OCI-LY3 (cell line): ENCODE measurements around the gene AGAP1.

ENCODE experiments used
- H2AFZ ChIP-seq: fragments of 200-600, 300-600 bp; shearing (Covaris generic); 2 replicates; pipeline ENCODE4 v1.6.0; 2014; ENCODE audit warnings: antibody characterized with exemption, low read depth, low read length
- H3K27ac ChIP-seq: fragments of 200-600, 300-600 bp; sonication (generic); 2 replicates; pipeline ENCODE4 v1.5.1; 2014; ENCODE audit warnings: mild to moderate bottlenecking, low read length, moderate library complexity, mixed read lengths
- H3K27me3 ChIP-seq: fragments of 200-600, 300-600 bp; sonication (generic); 2 replicates; pipeline ENCODE4 v1.6.1; 2014; ENCODE audit warnings: low read depth, low read length, mixed read lengths
- H3K36me3 ChIP-seq: fragments of 200-600, 300-600 bp; sonication (generic); replicated peaks from 2 replicates; pipeline ENCODE3; 2014; ENCODE audit warnings: low read depth, low read length, mixed read lengths
- H3K4me1 ChIP-seq: fragments of 300-600, 200-600 bp; sonication (generic); 2 replicates; pipeline ENCODE4 v1.6.1; 2014; ENCODE audit warnings: low read length, mixed read lengths
- H3K4me2 ChIP-seq: fragments of 200-600, 300-600 bp; sonication (generic); 2 replicates; pipeline ENCODE4 v1.6.1; 2014; ENCODE audit warnings: low read length, mixed read lengths
- H3K4me3 ChIP-seq: fragments of 300-600, 200-600 bp; sonication (generic); 2 replicates; pipeline ENCODE4 v1.5.1; 2014; ENCODE audit warnings: antibody characterized with exemption, mild to moderate bottlenecking, low read length, moderate library complexity
- H3K79me2 ChIP-seq: fragments of 300-600, 200-600 bp; shearing (Covaris generic); 2 replicates; pipeline ENCODE4 v1.6.1; 2014; ENCODE audit warnings: mild to moderate bottlenecking, low read length, mixed read lengths
- H3K9ac ChIP-seq: fragments of 300-600, 200-600 bp; shearing (Covaris generic); 2 replicates; pipeline ENCODE4 v1.6.0; 2014; ENCODE audit warnings: mild to moderate bottlenecking, low read length, moderate library complexity
- H3K9me3 ChIP-seq: fragments of 200-600, 300-600 bp; shearing (Covaris generic); 2 replicates; pipeline ENCODE4 v1.6.1; 2014; ENCODE audit warnings: low read length, mixed read lengths; ENCODE audit not compliant: insufficient read depth
- H4K20me1 ChIP-seq: fragments of 200-600, 300-600 bp; sonication (generic); 2 replicates; pipeline ENCODE4 v1.6.1; 2016; ENCODE audit warnings: low read length, mixed read lengths; ENCODE audit not compliant: insufficient read depth
- EZH2phosphoT487 ChIP-seq: fragments of 200-600 bp; shearing (Covaris generic); IDR thresholded peaks from 2 replicates; pipeline ENCODE4 v1.6.1; 2018; ENCODE audit warnings: antibody characterized with exemption, mixed run types, low read depth
- TF ChIP-seq, protein P1 (sequence below): fragments of 200-600, 300-600 bp; sonication (generic); IDR thresholded peaks from 2 replicates; pipeline ENCODE4 v1.5.1; 2014; ENCODE audit warnings: antibody characterized with exemption, low read length, low read depth

The AGAP1 gene

GRCh38 chr2:235493775-235494715 is at the start of gene AGAP1:
AGAP1 (plus strand) TSS chr2:235494043.
- Histone ChIP-seq H3K9ac (no peak within 1 kb of the TSS), H3K36me3 (no peaks in the 10 kb centered on the region), H3K79me2 (no peaks in the 10 kb centered on the region), H3K27me3 (no peaks in the 10 kb centered on the region), H3K27ac (no peak within 1 kb of the TSS), H2AFZ (no peak within 1 kb of the TSS), H3K4me3 (no peak within 1 kb of the TSS), H3K4me1 (no peaks in the 10 kb centered on the region), H4K20me1 (no peaks in the 10 kb centered on the region), H3K9me3 (no peaks in the 10 kb centered on the region), H3K4me2 (no peak within 1 kb of the TSS)
- no peak for TF ChIP-seq EZH2phosphoT487
- TF ChIP-seq, protein P1, sequence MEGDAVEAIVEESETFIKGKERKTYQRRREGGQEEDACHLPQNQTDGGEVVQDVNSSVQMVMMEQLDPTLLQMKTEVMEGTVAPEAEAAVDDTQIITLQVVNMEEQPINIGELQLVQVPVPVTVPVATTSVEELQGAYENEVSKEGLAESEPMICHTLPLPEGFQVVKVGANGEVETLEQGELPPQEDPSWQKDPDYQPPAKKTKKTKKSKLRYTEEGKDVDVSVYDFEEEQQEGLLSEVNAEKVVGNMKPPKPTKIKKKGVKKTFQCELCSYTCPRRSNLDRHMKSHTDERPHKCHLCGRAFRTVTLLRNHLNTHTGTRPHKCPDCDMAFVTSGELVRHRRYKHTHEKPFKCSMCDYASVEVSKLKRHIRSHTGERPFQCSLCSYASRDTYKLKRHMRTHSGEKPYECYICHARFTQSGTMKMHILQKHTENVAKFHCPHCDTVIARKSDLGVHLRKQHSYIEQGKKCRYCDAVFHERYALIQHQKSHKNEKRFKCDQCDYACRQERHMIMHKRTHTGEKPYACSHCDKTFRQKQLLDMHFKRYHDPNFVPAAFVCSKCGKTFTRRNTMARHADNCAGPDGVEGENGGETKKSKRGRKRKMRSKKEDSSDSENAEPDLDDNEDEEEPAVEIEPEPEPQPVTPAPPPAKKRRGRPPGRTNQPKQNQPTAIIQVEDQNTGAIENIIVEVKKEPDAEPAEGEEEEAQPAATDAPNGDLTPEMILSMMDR, result no peak

GRCh38 chr2:235444101-235444597 is 49.7 kb upstream of the AGAP1 start:
- no peaks in the 10 kb centered on the region for H3K36me3 ChIP-seq
- no peaks in the 10 kb centered on the region for H3K4me1 ChIP-seq
- no peak overlapping the region for H3K27ac ChIP-seq
- H3K79me2 ChIP-seq, result no peaks in the 10 kb centered on the region
- no peaks in the 10 kb centered on the region for H4K20me1 ChIP-seq
- no peak overlapping the region for H3K4me3 ChIP-seq
- H3K27me3 ChIP-seq, result no peaks in the 10 kb centered on the region
- no peak overlapping the region for H2AFZ ChIP-seq
- H3K4me2 ChIP-seq, result no peak overlapping the region
- H3K9me3 ChIP-seq, result no peaks in the 10 kb centered on the region
- no peak overlapping the region for H3K9ac ChIP-seq
- TF ChIP-seq EZH2phosphoT487, result no peak
- TF ChIP-seq, protein P1, result no peak

DNA sequence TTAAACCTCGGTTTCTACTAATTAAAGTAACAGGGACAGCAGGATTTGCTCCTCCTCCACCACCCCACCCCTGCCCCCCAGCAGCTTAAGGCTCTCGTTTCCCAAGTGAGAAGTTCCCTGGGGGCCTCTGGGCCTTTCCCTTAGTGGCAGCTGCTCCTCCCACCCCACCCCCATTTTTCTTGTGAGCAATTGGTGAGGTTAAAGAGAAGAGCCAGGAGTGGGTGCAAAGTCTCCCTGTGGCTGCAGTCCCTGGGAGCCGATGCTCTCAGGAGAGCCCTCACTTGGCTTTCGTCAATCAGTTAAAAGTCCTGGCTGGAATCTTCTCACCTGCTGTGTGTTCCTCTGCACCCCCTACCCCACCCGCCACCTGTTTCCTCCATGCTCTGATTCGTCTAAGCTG is 48.7 kb upstream of the AGAP1 start:
- Histone ChIP-seq H3K27me3 (no peaks in the 10 kb centered on the region), H3K4me1 (no peaks in the 10 kb centered on the region), H3K9ac (no peak overlapping the region), H4K20me1 (no peaks in the 10 kb centered on the region), H3K9me3 (no peaks in the 10 kb centered on the region), H2AFZ (no peak overlapping the region), H3K36me3 (no peaks in the 10 kb centered on the region), H3K4me3 (no peak overlapping the region), H3K4me2 (no peak overlapping the region), H3K79me2 (no peaks in the 10 kb centered on the region), H3K27ac (no peak overlapping the region)
- TF ChIP-seq, protein P1, result no peak

GRCh38 chr2:235446082-235446481 is 47.8 kb upstream of the AGAP1 start:
- no peaks in the 10 kb centered on the region for H3K36me3 ChIP-seq
- H3K9ac ChIP-seq, result no peak overlapping the region
- H3K27me3 ChIP-seq, result no peaks in the 10 kb centered on the region
- no peaks in the 10 kb centered on the region for H4K20me1 ChIP-seq
- no peak overlapping the region for H3K27ac ChIP-seq
- H3K9me3 ChIP-seq, result no peaks in the 10 kb centered on the region
- no peak overlapping the region for H2AFZ ChIP-seq
- no peak overlapping the region for H3K4me2 ChIP-seq
- H3K4me3 ChIP-seq, result no peak overlapping the region
- H3K79me2 ChIP-seq, result no peaks in the 10 kb centered on the region
- no peak for TF ChIP-seq EZH2phosphoT487
- TF ChIP-seq, protein P1, result no peak
- no peaks in the 10 kb centered on the region for H3K4me1 ChIP-seq
